Liver (tissue), 9 donors: Measurements from ENCODE around the gene VPS26C. TPM values are rescaled to one million over a fixed set of nuclear protein-coding genes. Genes with fewer than 3 reads are reported as not detected.

ENCODE experiments used
- DNase-seq: peaks from one replicate; pipeline ENCODE4 v3.0.0-alpha.2; 2017; ENCODE audit warnings: low spot score
- H3K27ac ChIP-seq, 2 donors: one replicate each; pipeline ENCODE4 v1.7.0; 2013; ENCODE audit warnings: inconsistent platforms in 2 of 2, low read length in 2 of 2, control low read depth in 1 of 2, low read depth in 1 of 2, mild to moderate bottlenecking in 1 of 2
- H3K27me3 ChIP-seq, 4 donors: one replicate each; pipeline versions ENCODE4 v1.6.1 to v1.7.0; 2013; ENCODE audit warnings: low read length in 3 of 4, inconsistent platforms in 1 of 4, mild to moderate bottlenecking in 1 of 4, moderate library complexity in 1 of 4; ENCODE audit not compliant: control insufficient read depth in 4 of 4, insufficient read depth in 4 of 4
- H3K36me3 ChIP-seq, 4 donors: one replicate each; pipeline versions ENCODE4 v1.6.1 to v1.7.0; 2013; ENCODE audit warnings: low read length in 3 of 4, mild to moderate bottlenecking in 3 of 4, low read depth in 1 of 4, moderate library complexity in 1 of 4; ENCODE audit not compliant: control insufficient read depth in 4 of 4, insufficient read depth in 3 of 4
- H3K4me1 ChIP-seq, 4 donors: one replicate each; pipeline versions ENCODE4 v1.6.1 to v1.7.0; 2013; ENCODE audit warnings: low read length in 3 of 4, mild to moderate bottlenecking in 3 of 4, moderate library complexity in 1 of 4; ENCODE audit not compliant: control insufficient read depth in 4 of 4, insufficient read depth in 4 of 4
- H3K4me3 ChIP-seq, 3 donors: one replicate each; pipeline versions ENCODE4 v1.6.1 to v1.7.0; 2013; ENCODE audit warnings: low read length in 3 of 3, control low read depth in 1 of 3, low read depth in 1 of 3, mild to moderate bottlenecking in 1 of 3
- H3K9ac ChIP-seq, 2 donors: one replicate each; pipeline ENCODE4 v1.7.0; 2013; ENCODE audit warnings: low read length in 2 of 2, mild to moderate bottlenecking in 2 of 2, moderate library complexity in 2 of 2, control low read depth in 1 of 2, low read depth in 1 of 2
- H3K9me3 ChIP-seq, 4 donors: one replicate each; pipeline versions ENCODE4 v1.6.1 to v1.7.0; 2013; ENCODE audit warnings: low read length in 3 of 4; ENCODE audit not compliant: control insufficient read depth in 4 of 4
- ATF3 ChIP-seq: IDR thresholded peaks from 2 replicates; pipeline ENCODE4 v1.6.1; 2016; ENCODE audit warnings: antibody characterized with exemption
- EGR1 ChIP-seq, 2 donors: IDR thresholded peaks; 2 replicates each; pipeline ENCODE4 v1.6.1; 2016 to 2018; ENCODE audit warnings: antibody characterized with exemption in 2 of 2, low read depth in 2 of 2
- FOXA2 ChIP-seq: IDR thresholded peaks from 2 replicates; pipeline ENCODE4 v1.6.1; 2016; ENCODE audit warnings: antibody characterized with exemption
- GABPA ChIP-seq, 2 donors: IDR thresholded peaks in 1 of 2; conservative IDR thresholded peaks in 1 of 2; 2 replicates each; pipeline ENCODE4 v1.6.1; 2016; ENCODE audit warnings: antibody characterized with exemption in 2 of 2, mild to moderate bottlenecking in 1 of 2, moderate library complexity in 1 of 2
- HNF4A ChIP-seq, 2 donors: conservative IDR thresholded peaks; 2 replicates each; pipeline ENCODE4 v1.6.1; 2016; ENCODE audit warnings: antibody characterized with exemption in 2 of 2, mild to moderate bottlenecking in 2 of 2
- HNF4G ChIP-seq: IDR thresholded peaks from 2 replicates; pipeline ENCODE4 v1.6.1; 2016; ENCODE audit warnings: antibody characterized with exemption
- MAX ChIP-seq: IDR thresholded peaks from 2 replicates; pipeline ENCODE4 v1.6.1; 2016; ENCODE audit warnings: antibody characterized with exemption
- NR2F2 ChIP-seq: IDR thresholded peaks from 2 replicates; pipeline ENCODE4 v1.6.1; 2016; ENCODE audit warnings: antibody characterized with exemption
- RAD21 ChIP-seq, 2 donors: IDR thresholded peaks; 2 replicates each; pipeline ENCODE4 v1.6.1; 2016; ENCODE audit warnings: antibody characterized with exemption in 2 of 2, mild to moderate bottlenecking in 2 of 2
- REST ChIP-seq: IDR thresholded peaks from 2 replicates; pipeline ENCODE4 v1.6.1; 2016; ENCODE audit warnings: antibody characterized with exemption, mild to moderate bottlenecking
- SP1 ChIP-seq: IDR thresholded peaks from 2 replicates; pipeline ENCODE4 v1.6.1; 2018; ENCODE audit warnings: antibody characterized with exemption, mild to moderate bottlenecking
- TAF1 ChIP-seq: conservative IDR thresholded peaks from 2 replicates; pipeline ENCODE4 v1.6.1; 2016; ENCODE audit warnings: antibody characterized with exemption, mild to moderate bottlenecking
- YY1 ChIP-seq: IDR thresholded peaks from 2 replicates; pipeline ENCODE4 v1.6.1; 2016; ENCODE audit warnings: antibody characterized with exemption, mild to moderate bottlenecking
- WGBS: extraction: QIAGEN DNeasy Blood & Tissue Kit; methylation state at CpG from one replicate; pipeline ENCODE4 v1.1.7; 2013; 5-methylcytosine and 5-hydroxymethylcytosine counted together
- polyA plus RNA-seq, 2 donors: library from polyadenylated mRNA; stranded (reverse) in 1 of 2; unstranded in 1 of 2; fragments of 200-250 nt in 1 of 2; fragments of >200 nt in 1 of 2; fragmentation: Nextera tagmentation in 1 of 2; extraction: Ambion mirVana in 1 of 2; gene quantifications; one replicate each; pipeline versions ENCODE4 v1.2.1 to v1.2.3, GENCODE V29; 2013 to 2015
- total RNA-seq, 2 donors: library from RNA; depleted of rRNA; stranded (reverse); fragments of >200 nt; gene quantifications; one replicate each; pipeline ENCODE4 v1.2.3, GENCODE V29; 2014
- donor health status: healthy.
- donor health status: healthy.
- donor health status: healthy.
- donor health status: healthy.
- donor health status: healthy.

Gene VPS26C
- total and polyA plus RNA-seq, 4 donors = 16.3 to 37.7 (median 22.8) TPM

GRCh38 chr21:37200641-37201480 is 66.3 kb downstream of the VPS26C start:
- H3K4me3 ChIP-seq = no peak overlapping the region
- no peak overlapping the region for H3K9ac ChIP-seq
- H3K27ac ChIP-seq = no peak overlapping the region
- H3K36me3 ChIP-seq = peaks cover 3 to 53% (median 28%) of the 10 kb centered on the region in 4 donors
- no peaks in the 10 kb centered on the region for H3K9me3 ChIP-seq
- H3K27me3 ChIP-seq = no peaks in the 10 kb centered on the region
- no peaks in the 10 kb centered on the region for H3K4me1 ChIP-seq
- TF ChIP-seq REST = no peak
- TF ChIP-seq HNF4A (conservative IDR thresholded peaks at IDR 0.05) = no peak
- TF ChIP-seq EGR1 (IDR thresholded peaks at IDR 0.05; ENCODE audit: low read depth in 2 of 2) = no peak
- TF ChIP-seq MAX = no peak
- no peak for TF ChIP-seq RAD21 (IDR thresholded peaks at IDR 0.05)
- no peak for TF ChIP-seq GABPA (IDR thresholded peaks at IDR 0.05 in 1 of 2, conservative IDR thresholded peaks at IDR 0.05 in 1 of 2)
- no peak for TF ChIP-seq SP1
- TF ChIP-seq FOXA2 = no peak
- no peak for TF ChIP-seq TAF1
- no peak for TF ChIP-seq ATF3
- TF ChIP-seq YY1 = no peak
- no peak for TF ChIP-seq HNF4G
- WGBS = 97% methylated on average over 16 of the region's 16 CpGs
- no peak for DNase-seq

- Histone ChIP-seq H3K4me3 (no peak overlapping the region), H3K9me3 (no peaks in the 10 kb centered on the region), H3K27me3 (no peaks in the 10 kb centered on the region), H3K36me3 (peaks cover 3 to 63% (median 36%) of the 10 kb centered on the region in 4 donors), H3K4me1 (no peaks in the 10 kb centered on the region), H3K9ac (no peak overlapping the region), H3K27ac (no peak overlapping the region)
- WGBS = 93% methylated on average over 11 of the region's 11 CpGs
- no peak for TF ChIP-seq NR2F2
- no peak for DNase-seq
Observed at GRCh38 chr21:37199057-37199924, 67.8 kb downstream of the VPS26C start.
